Neutrophil (primary cell): ENCODE data around the gene CTNND2.

Experiments
- H3K27ac ChIP-seq: fragments of 200-600 bp; sonication (generic); 2 replicates; pipeline ENCODE4 v1.5.1; 2016; ENCODE audit warnings: mild to moderate bottlenecking, moderate library complexity
- H3K27me3 ChIP-seq: fragments of 200-600 bp; sonication (generic); 2 replicates; pipeline ENCODE4 v1.6.0; 2016; ENCODE audit warnings: mild to moderate bottlenecking
- H3K36me3 ChIP-seq: fragments of 200-600 bp; sonication (generic); 2 replicates; pipeline ENCODE4 v1.5.1; 2017
- H3K4me1 ChIP-seq, 2 experiments: fragments of 200-600 bp in 1 of 2; sonication (generic) in 1 of 2; 1 replicate in 1 of 2; 2 replicates in 1 of 2; pipeline versions ENCODE4 v1.5.1 to v1.6.1; 2013 to 2016; ENCODE audit warnings: low read depth in 1 of 2, low read length in 1 of 2, mild to moderate bottlenecking in 1 of 2, moderate library complexity in 1 of 2; ENCODE audit not compliant: control insufficient read depth in 1 of 2, insufficient read depth in 1 of 2
- H3K4me3 ChIP-seq, 2 experiments: fragments of 200-600 bp in 1 of 2; sonication (generic) in 1 of 2; 1 replicate in 1 of 2; 2 replicates in 1 of 2; pipeline ENCODE4 v1.5.1; 2013 to 2016; ENCODE audit warnings: low read depth in 1 of 2, low read length in 1 of 2, mild to moderate bottlenecking in 1 of 2, moderate library complexity in 1 of 2
- H3K9me3 ChIP-seq: fragments of 200-600 bp; sonication (generic); 2 replicates; pipeline ENCODE4 v1.5.1; 2016
- CTCF ChIP-seq: fragments of 200-600 bp; sonication (generic); IDR thresholded peaks from 2 replicates; pipeline ENCODE4 v1.5.1; 2016; ENCODE audit warnings: antibody characterized with exemption

Gene CTNND2

GRCh38 chr5:11000515-11001353 lies 903.5 kb downstream of the CTNND2 start:
- Histone ChIP-seq H3K4me1 (no peaks in the 10 kb centered on the region), H3K27me3 (no peaks in the 10 kb centered on the region), H3K4me3 (no peak overlapping the region), H3K36me3 (no peaks in the 10 kb centered on the region), H3K9me3 (no peaks in the 10 kb centered on the region), H3K27ac (no peak overlapping the region)
- no peak for TF ChIP-seq CTCF

- H3K36me3 ChIP-seq, result no peaks in the 10 kb centered on the region
- H3K27ac ChIP-seq, result no peak overlapping the region
- no peaks in the 10 kb centered on the region for H3K4me1 ChIP-seq
- no peaks in the 10 kb centered on the region for H3K9me3 ChIP-seq
- H3K27me3 ChIP-seq, result no peaks in the 10 kb centered on the region
- H3K4me3 ChIP-seq, result no peak overlapping the region
- no peak for TF ChIP-seq CTCF
Observed at GRCh38 chr5:10999714-11000113, 904.5 kb downstream of the CTNND2 start.

GRCh38 chr5:10995891-10996290 lies 908.4 kb downstream of the CTNND2 start:
- Histone ChIP-seq H3K27me3 (no peaks in the 10 kb centered on the region), H3K4me1 (no peaks in the 10 kb centered on the region), H3K4me3 (no peak overlapping the region), H3K27ac (no peak overlapping the region), H3K9me3 (no peaks in the 10 kb centered on the region), H3K36me3 (no peaks in the 10 kb centered on the region)
- no peak for TF ChIP-seq CTCF

GRCh38 chr5:10994091-10994986 lies 909.9 kb downstream of the CTNND2 start:
- Histone ChIP-seq H3K27ac (no peak overlapping the region), H3K4me3 (no peak overlapping the region), H3K36me3 (no peaks in the 10 kb centered on the region), H3K27me3 (no peaks in the 10 kb centered on the region), H3K9me3 (no peaks in the 10 kb centered on the region), H3K4me1 (no peaks in the 10 kb centered on the region)
- no peak for TF ChIP-seq CTCF

GRCh38 chr5:10990634-10991033 lies 913.6 kb downstream of the CTNND2 start:
- no peak overlapping the region for H3K27ac ChIP-seq
- H3K9me3 ChIP-seq, result no peaks in the 10 kb centered on the region
- no peaks in the 10 kb centered on the region for H3K36me3 ChIP-seq
- no peak for TF ChIP-seq CTCF
- no peak overlapping the region for H3K4me3 ChIP-seq
- peaks cover 10% of the 10 kb centered on the region for H3K27me3 ChIP-seq
- no peaks in the 10 kb centered on the region for H3K4me1 ChIP-seq
